Neural cell (in vitro differentiated cells): ENCODE data around the gene CES2. TPM values are rescaled to one million over a fixed set of nuclear protein-coding genes. Genes with fewer than 3 reads are reported as not detected.

Source experiments
- H2AFZ ChIP-seq: fragments of 200-600, 300-800 bp; sonication (generic), shearing (Covaris generic); 2 replicates; pipeline ENCODE4 v1.6.0; 2014; ENCODE audit warnings: low read depth, mild to moderate bottlenecking, antibody characterized with exemption, low read length, moderate library complexity
- H3F3A ChIP-seq: fragments of 200-600 bp; shearing (Covaris generic); 2 replicates; pipeline ENCODE4 v1.6.1; 2016; ENCODE audit warnings: mild to moderate bottlenecking, moderate library complexity, mixed read lengths, antibody characterized with exemption, low read length; ENCODE audit not compliant: insufficient read depth, poor library complexity, severe bottlenecking
- H3K27ac ChIP-seq: fragments of 200-600, 300-800 bp; sonication (generic), shearing (Covaris generic); 2 replicates; pipeline ENCODE4 v1.5.1; 2014; ENCODE audit warnings: mild to moderate bottlenecking, low read length, moderate library complexity
- H3K27me3 ChIP-seq: fragments of 300-800, 200-600 bp; sonication (generic), shearing (Covaris generic); 2 replicates; pipeline ENCODE4 v1.6.0; 2014; ENCODE audit warnings: mild to moderate bottlenecking, low read depth, low read length, moderate library complexity; ENCODE audit not compliant: insufficient read depth
- H3K36me3 ChIP-seq: fragments of 300-800, 200-600 bp; sonication (generic), shearing (Covaris generic); 2 replicates; pipeline ENCODE4 v1.5.1; 2014; ENCODE audit warnings: mild to moderate bottlenecking, antibody characterized with exemption, low read length, moderate library complexity; ENCODE audit not compliant: insufficient read depth
- H3K4me2 ChIP-seq: fragments of 300-800, 200-600 bp; sonication (generic), shearing (Covaris generic); 2 replicates; pipeline ENCODE4 v1.6.0; 2014; ENCODE audit warnings: mild to moderate bottlenecking, low read length
- H3K4me3 ChIP-seq: fragments of 300-800, 200-600 bp; sonication (generic), shearing (Covaris generic); 2 replicates; pipeline ENCODE4 v1.5.1; 2014; ENCODE audit warnings: mild to moderate bottlenecking, low read length, moderate library complexity
- H3K79me2 ChIP-seq: fragments of 200-600 bp; shearing (Covaris generic); replicated peaks from 2 replicates; pipeline ENCODE4 v1.6.0; 2014; ENCODE audit warnings: mild to moderate bottlenecking, low read length, moderate library complexity; ENCODE audit not compliant: insufficient read depth
- H3K9ac ChIP-seq: fragments of 300-800, 200-600 bp; sonication (generic), shearing (Covaris generic); 2 replicates; pipeline ENCODE4 v1.6.1; 2016; ENCODE audit warnings: mild to moderate bottlenecking, low read length, mixed read lengths
- H3K9me2 ChIP-seq: fragments of 200-600 bp; shearing (Covaris generic); 2 replicates; pipeline ENCODE4 v1.6.1; 2016; ENCODE audit warnings: mild to moderate bottlenecking, low read length, mixed read lengths; ENCODE audit not compliant: insufficient read depth
- H3K9me3 ChIP-seq: fragments of 200-600, 300-800 bp; sonication (generic), shearing (Covaris generic); 2 replicates; pipeline ENCODE4 v1.6.1; 2016; ENCODE audit warnings: mild to moderate bottlenecking, mixed run types, low read length, moderate library complexity, mixed read lengths
- H4K20me1 ChIP-seq: fragments of 200-600 bp; shearing (Covaris generic); 2 replicates; pipeline ENCODE4 v1.6.1; 2016; ENCODE audit warnings: mild to moderate bottlenecking, mixed run types; ENCODE audit not compliant: insufficient read depth
- CTCF ChIP-seq: fragments of 450-650 bp; IDR thresholded peaks from 2 replicates; pipeline ENCODE4 v1.5.1; 2014; ENCODE audit warnings: antibody characterized with exemption, mild to moderate bottlenecking, moderate library complexity; ENCODE audit not compliant: poor library complexity, severe bottlenecking
- EP300 ChIP-seq: fragments of 450-650 bp; conservative IDR thresholded peaks from 2 replicates; pipeline ENCODE4 v1.6.1; 2014; ENCODE audit warnings: antibody characterized with exemption, mild to moderate bottlenecking, moderate library complexity; ENCODE audit not compliant: poor library complexity, severe bottlenecking
- EZH2 ChIP-seq: fragments of 200-600, 300-800 bp; shearing (Covaris generic), sonication (generic); IDR thresholded peaks from 2 replicates; pipeline ENCODE4 v1.6.1; 2014; ENCODE audit warnings: antibody characterized with exemption, low read length, borderline replicate concordance, mild to moderate bottlenecking; ENCODE audit not compliant: insufficient read depth, poor library complexity, severe bottlenecking
- MXI1 ChIP-seq: fragments of 450-650 bp; conservative IDR thresholded peaks from 2 replicates; pipeline ENCODE4 v1.6.1; 2014; ENCODE audit warnings: antibody characterized with exemption, mild to moderate bottlenecking; ENCODE audit not compliant: poor library complexity, severe bottlenecking
- POLR2AphosphoS5 ChIP-seq: IDR thresholded peaks from 2 replicates; pipeline ENCODE4 v1.6.1; 2012
- RAD21 ChIP-seq: fragments of 450-650 bp; conservative IDR thresholded peaks from 2 replicates; pipeline ENCODE4 v1.6.1; 2014; ENCODE audit warnings: antibody characterized with exemption, mild to moderate bottlenecking, moderate library complexity
- SMC3 ChIP-seq: fragments of 450-650 bp; conservative IDR thresholded peaks from 2 replicates; pipeline ENCODE4 v1.6.1; 2014; ENCODE audit warnings: antibody characterized with exemption, mild to moderate bottlenecking, moderate library complexity; ENCODE audit not compliant: poor library complexity
- TAF1 ChIP-seq: IDR thresholded peaks from 2 replicates; pipeline ENCODE4 v1.6.1; 2012; ENCODE audit warnings: low read depth
- polyA plus RNA-seq: library from polyadenylated mRNA; depleted of rRNA; stranded (reverse); fragments of >200 nt; gene quantifications from 2 replicates; pipeline ENCODE4 v1.2.3, GENCODE V29; 2014
- TF ChIP-seq, protein P1 (sequence below): IDR thresholded peaks from 2 replicates; pipeline ENCODE4 v1.6.1; 2012; ENCODE audit warnings: borderline replicate concordance

CES2 gene
- polyA plus RNA-seq, 1 donor from 2014 or later = 22.9 TPM

- no peak overlapping the region for H3K4me2 ChIP-seq
- no peak overlapping the region for H2AFZ ChIP-seq
- no peaks in the 10 kb centered on the region for H3K9me3 ChIP-seq
- no peaks in the 10 kb centered on the region for H3K27me3 ChIP-seq
- H3K79me2 ChIP-seq = no peaks in the 10 kb centered on the region
- no peak overlapping the region for H3K9ac ChIP-seq
- no peaks in the 10 kb centered on the region for H3F3A ChIP-seq
- H3K9me2 ChIP-seq = no peaks in the 10 kb centered on the region
- no peak for TF ChIP-seq MXI1
- TF ChIP-seq POLR2AphosphoS5 = no peak
- no peak for TF ChIP-seq EP300
- no peak for TF ChIP-seq CTCF
- H3K36me3 ChIP-seq = no peaks in the 10 kb centered on the region
- H3K27ac ChIP-seq = no peak overlapping the region
- H3K4me3 ChIP-seq = no peak overlapping the region
- no peaks in the 10 kb centered on the region for H4K20me1 ChIP-seq
These were observed 43.5 kb upstream of the CES2 start for GRCh38 chr16:66891797-66892196.

GRCh38 chr16:66894055-66894454 lies 41.3 kb upstream of the CES2 start:
- Histone ChIP-seq H4K20me1 (no peaks in the 10 kb centered on the region), H3K27ac (no peak overlapping the region), H3K4me3 (no peak overlapping the region), H3F3A (no peaks in the 10 kb centered on the region), H3K36me3 (no peaks in the 10 kb centered on the region), H3K9me3 (no peaks in the 10 kb centered on the region), H3K4me2 (no peak overlapping the region), H3K9me2 (no peaks in the 10 kb centered on the region), H2AFZ (no peak overlapping the region), H3K27me3 (no peaks in the 10 kb centered on the region), H3K79me2 (no peaks in the 10 kb centered on the region), H3K9ac (no peak overlapping the region)
- TF ChIP-seq, protein P1, sequence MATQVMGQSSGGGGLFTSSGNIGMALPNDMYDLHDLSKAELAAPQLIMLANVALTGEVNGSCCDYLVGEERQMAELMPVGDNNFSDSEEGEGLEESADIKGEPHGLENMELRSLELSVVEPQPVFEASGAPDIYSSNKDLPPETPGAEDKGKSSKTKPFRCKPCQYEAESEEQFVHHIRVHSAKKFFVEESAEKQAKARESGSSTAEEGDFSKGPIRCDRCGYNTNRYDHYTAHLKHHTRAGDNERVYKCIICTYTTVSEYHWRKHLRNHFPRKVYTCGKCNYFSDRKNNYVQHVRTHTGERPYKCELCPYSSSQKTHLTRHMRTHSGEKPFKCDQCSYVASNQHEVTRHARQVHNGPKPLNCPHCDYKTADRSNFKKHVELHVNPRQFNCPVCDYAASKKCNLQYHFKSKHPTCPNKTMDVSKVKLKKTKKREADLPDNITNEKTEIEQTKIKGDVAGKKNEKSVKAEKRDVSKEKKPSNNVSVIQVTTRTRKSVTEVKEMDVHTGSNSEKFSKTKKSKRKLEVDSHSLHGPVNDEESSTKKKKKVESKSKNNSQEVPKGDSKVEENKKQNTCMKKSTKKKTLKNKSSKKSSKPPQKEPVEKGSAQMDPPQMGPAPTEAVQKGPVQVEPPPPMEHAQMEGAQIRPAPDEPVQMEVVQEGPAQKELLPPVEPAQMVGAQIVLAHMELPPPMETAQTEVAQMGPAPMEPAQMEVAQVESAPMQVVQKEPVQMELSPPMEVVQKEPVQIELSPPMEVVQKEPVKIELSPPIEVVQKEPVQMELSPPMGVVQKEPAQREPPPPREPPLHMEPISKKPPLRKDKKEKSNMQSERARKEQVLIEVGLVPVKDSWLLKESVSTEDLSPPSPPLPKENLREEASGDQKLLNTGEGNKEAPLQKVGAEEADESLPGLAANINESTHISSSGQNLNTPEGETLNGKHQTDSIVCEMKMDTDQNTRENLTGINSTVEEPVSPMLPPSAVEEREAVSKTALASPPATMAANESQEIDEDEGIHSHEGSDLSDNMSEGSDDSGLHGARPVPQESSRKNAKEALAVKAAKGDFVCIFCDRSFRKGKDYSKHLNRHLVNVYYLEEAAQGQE = no peak
- TF ChIP-seq SMC3 (no peak), EP300 (no peak), CTCF (no peak), POLR2AphosphoS5 (no peak), TAF1 (no peak), RAD21 (no peak), MXI1 (no peak), EZH2 (no peak)
